GM12872 (cell line): Measurements from ENCODE around the gene SDS.
A peak's percentile ranks its signal among the peaks of the same experiment; 100 is the strongest.

Source experiments
- TF ChIP-seq, protein P1 (sequence below): IDR thresholded peaks from 3 replicates; pipeline ENCODE4 v1.5.1; 2011; ENCODE audit warnings: low read depth, mild to moderate bottlenecking, low read length, moderate library complexity; ENCODE audit not compliant: insufficient read depth

SDS gene

DNA sequence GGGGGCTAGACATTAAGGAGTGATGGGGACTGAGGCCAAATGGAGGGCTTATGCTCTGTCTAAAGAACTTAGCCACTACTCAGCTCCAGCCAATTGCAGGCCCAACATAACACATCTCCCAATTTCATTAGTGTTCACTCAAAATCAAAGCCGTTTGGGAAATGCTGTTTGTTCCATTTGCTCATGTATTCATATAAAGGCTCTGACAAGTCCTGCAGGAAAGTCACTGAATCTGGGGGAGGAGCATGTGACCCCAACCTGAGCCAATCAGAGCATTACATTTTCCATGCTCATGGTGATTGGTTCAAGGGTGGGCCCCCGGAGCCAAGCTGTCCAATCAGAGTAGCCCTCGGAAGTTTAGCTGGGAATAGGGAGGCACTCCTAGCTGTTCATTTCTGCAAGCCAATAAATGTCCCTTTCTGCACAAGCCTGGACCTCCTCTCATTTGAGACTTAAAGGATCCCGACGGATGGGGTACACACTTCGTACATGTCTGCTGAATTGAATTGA is 39.4 kb upstream of the SDS start:
- TF ChIP-seq, protein P1, sequence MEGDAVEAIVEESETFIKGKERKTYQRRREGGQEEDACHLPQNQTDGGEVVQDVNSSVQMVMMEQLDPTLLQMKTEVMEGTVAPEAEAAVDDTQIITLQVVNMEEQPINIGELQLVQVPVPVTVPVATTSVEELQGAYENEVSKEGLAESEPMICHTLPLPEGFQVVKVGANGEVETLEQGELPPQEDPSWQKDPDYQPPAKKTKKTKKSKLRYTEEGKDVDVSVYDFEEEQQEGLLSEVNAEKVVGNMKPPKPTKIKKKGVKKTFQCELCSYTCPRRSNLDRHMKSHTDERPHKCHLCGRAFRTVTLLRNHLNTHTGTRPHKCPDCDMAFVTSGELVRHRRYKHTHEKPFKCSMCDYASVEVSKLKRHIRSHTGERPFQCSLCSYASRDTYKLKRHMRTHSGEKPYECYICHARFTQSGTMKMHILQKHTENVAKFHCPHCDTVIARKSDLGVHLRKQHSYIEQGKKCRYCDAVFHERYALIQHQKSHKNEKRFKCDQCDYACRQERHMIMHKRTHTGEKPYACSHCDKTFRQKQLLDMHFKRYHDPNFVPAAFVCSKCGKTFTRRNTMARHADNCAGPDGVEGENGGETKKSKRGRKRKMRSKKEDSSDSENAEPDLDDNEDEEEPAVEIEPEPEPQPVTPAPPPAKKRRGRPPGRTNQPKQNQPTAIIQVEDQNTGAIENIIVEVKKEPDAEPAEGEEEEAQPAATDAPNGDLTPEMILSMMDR, result no peak

DNA sequence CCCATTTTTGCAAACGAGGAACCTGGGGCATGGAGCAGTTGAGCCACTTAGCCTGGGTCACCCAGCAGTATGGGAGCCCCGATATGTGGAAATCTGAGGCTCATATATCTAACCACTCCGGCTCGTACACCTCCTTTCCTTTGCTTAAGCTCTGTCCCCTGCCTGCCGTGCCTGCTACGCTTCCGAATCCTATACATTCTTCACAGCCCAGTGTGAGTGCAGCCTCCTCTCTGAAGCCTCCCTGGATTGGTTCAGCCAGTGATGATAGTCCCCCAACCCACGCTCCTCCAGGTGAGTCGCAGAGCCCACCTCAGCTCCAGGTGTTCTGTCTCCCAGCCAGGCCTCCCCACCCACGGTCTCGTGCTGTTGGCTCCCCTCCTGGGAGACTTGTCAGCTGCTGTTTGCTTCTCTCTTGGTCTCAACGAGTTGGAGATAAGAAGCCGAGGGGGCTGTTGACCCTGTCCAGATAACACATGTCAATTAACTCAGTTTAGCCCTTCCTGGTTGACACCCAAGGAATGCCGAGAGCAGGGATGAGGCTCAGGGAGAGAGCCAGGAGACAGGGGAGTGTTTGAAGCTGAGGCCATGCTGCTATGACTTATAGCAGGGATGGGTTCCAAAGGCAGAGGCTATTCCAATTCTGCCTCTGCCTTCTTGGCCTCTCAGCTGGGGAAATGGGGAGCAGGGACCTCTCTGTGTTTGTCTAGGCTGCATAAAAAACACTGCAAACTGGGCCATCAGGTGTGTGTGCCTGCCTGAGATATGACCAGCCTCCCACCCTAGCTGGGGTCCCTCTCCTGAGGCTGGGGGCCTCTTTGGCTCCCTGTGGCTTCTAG is 37.5 kb upstream of the SDS start:
- TF ChIP-seq, protein P1, result no peak

DNA sequence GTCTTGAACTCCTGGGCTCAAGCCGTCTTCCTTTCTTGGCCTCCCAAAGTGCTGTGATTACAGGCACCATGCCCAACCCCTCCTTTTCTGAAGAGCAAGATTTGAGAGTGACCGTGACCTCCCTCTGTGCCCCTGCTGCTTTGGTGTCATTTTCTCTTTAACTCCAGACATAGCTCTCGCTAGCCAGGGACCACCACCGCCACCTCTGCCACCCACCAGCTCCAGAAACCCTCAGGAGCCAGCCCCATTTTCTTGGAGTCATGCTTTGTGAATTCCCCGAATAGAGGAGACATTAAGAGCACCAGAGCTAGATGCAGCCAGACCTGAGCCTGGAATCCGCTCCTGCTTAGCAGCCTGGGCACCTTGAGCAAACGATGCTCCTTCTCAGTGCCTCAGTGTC is 36.6 kb upstream of the SDS start:
- TF ChIP-seq, protein P1, result no peak

DNA sequence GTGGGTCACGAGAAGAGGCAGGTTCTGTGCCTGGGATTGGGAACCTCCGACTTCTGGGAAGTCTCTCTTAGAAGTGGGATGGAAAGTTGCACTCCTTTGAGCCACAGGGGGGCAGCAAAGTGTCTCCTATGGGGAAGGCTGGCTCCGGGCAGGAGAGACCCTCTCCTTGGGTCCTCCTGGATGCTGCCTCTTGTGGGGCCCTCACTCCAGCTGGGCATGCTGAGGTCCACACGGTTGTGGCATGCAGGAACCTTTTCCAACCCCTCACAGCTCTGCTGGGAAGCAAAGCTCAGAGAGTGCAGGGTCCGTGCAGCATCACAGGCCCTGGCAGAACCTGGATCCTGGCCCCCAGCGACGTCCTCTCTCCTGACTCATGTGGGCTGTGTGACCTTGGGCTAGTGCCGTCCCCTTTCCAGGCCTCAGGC is 35.9 kb upstream of the SDS start:
- TF ChIP-seq, protein P1, result peak; percentile 78

DNA sequence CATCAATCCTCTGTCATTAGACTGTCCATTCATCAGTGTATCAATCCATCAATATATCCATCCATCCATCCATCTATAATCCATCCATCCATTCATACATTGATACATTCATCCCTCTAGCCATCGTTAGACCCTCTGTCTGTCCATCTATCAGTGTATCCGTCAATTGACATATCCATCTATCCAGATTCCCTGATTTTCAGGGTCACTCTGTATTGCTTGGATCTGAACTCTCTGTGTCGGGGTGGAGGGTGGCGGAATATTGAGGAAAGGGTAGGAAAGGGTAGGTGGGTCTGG is 35.6 kb upstream of the SDS start:
- TF ChIP-seq, protein P1, result no peak

DNA sequence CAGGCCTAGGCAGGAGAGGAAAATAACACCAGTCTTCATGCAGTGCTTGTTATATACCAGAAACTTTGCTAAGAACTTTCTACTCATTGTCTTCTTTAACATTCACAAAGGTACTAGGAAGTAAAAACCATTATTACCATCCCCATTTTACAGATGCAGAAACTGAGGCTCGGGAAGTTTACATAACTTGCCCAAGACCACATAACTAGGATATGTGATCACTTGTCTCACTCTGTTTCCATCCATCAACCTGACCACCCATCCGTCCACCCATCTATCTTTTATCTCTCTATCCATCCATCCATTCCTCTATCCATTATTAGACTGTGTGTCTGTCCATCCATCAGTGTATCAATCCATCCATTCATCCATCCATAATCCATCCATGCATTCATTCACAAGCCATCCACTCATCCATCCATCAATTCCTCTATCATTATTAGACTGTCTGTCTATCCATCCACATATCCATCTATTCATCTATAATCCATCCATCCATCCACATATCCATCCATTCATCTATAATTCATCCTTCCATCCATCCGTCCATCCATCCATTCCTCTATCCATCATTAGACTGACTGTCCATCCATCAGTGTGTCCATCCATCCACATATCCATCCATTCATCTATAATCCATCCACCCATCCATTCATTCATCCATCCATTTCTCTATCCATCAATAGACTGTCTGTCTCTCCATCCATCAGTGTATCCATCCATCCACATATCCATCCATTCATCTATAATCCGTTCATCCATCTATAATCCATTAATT is 35.0 kb upstream of the SDS start:
- TF ChIP-seq, protein P1, result 0 out of 3 replicates have a peak, but pooled peaks have one; percentile 1

DNA sequence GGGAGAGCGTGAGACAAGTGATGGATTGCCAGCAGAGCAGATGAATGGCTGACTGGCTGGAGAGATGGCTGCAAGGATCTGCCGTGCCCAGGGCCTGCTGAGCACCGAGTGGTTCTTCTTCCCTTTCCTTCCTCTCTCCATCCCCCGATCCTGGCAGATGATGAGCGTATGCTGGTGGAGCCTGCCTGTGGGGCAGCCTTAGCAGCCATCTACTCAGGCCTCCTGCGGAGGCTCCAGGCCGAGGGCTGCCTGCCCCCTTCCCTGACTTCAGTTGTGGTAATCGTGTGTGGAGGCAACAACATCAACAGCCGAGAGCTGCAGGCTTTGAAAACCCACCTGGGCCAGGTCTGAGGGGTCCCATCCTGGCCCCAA is 34.0 kb upstream of the SDS start:
- TF ChIP-seq, protein P1, result no peak
